Brain microvascular endothelial cell (primary cell): ENCODE results near the gene ZBTB39.

Source experiments
- DNase-seq: peaks from one replicate; pipeline ENCODE4 v3.0.0-alpha.2; 2020
- H3K27ac ChIP-seq: fragments of 250-450 bp; sonication (Bioruptor Pico); 2 replicates; pipeline ENCODE4 v1.5.1; 2020; ENCODE audit warnings: mild to moderate bottlenecking, moderate library complexity
- H3K27me3 ChIP-seq: fragments of 250-450 bp; sonication (Bioruptor Pico); replicated peaks from 2 replicates; pipeline ENCODE4 v1.5.1; 2020; ENCODE audit warnings: mild to moderate bottlenecking
- H3K36me3 ChIP-seq: fragments of 250-450 bp; sonication (Bioruptor Pico); replicated peaks from 2 replicates; pipeline ENCODE4 v1.5.1; 2020; ENCODE audit warnings: mild to moderate bottlenecking
- H3K4me3 ChIP-seq: 2 replicates; pipeline ENCODE4 v1.5.1; 2011; ENCODE audit warnings: low read depth, mild to moderate bottlenecking, control low read depth, low read length, moderate library complexity
- in situ Hi-C: cut with HindIII; loops from 2 replicates; pipeline ENCODE4 v1.10.0; 2017; ENCODE audit warnings: low sequenced_read_pairs, low pct_ligation_motif_present
- TF ChIP-seq, protein P1 (sequence below): IDR thresholded peaks from 2 replicates; pipeline ENCODE4 v1.5.1; 2011; ENCODE audit warnings: low read depth, mild to moderate bottlenecking, moderate library complexity, low read length, control low read depth, inconsistent platforms; ENCODE audit errors: missing control alignments

ZBTB39 gene

DNA sequence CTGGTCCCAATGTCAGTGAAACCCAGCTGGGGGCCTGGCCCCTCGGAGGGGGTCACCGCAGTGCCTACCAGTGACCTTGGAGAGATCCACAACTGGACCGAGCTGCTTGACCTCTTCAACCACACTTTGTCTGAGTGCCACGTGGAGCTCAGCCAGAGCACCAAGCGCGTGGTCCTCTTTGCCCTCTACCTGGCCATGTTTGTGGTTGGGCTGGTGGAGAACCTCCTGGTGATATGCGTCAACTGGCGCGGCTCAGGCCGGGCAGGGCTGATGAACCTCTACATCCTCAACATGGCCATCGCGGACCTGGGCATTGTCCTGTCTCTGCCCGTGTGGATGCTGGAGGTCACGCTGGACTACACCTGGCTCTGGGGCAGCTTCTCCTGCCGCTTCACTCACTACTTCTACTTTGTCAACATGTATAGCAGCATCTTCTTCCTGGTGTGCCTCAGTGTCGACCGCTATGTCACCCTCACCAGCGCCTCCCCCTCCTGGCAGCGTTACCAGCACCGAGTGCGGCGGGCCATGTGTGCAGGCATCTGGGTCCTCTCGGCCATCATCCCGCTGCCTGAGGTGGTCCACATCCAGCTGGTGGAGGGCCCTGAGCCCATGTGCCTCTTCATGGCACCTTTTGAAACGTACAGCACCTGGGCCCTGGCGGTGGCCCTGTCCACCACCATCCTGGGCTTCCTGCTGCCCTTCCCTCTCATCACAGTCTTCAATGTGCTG, 11.0 kb downstream of the ZBTB39 start:
- Histone ChIP-seq H3K27ac (no peak overlapping the region), H3K36me3 (peaks cover 4% of the 10 kb centered on the region), H3K4me3 (no peak overlapping the region), H3K27me3 (no peaks in the 10 kb centered on the region)
- TF ChIP-seq, protein P1, sequence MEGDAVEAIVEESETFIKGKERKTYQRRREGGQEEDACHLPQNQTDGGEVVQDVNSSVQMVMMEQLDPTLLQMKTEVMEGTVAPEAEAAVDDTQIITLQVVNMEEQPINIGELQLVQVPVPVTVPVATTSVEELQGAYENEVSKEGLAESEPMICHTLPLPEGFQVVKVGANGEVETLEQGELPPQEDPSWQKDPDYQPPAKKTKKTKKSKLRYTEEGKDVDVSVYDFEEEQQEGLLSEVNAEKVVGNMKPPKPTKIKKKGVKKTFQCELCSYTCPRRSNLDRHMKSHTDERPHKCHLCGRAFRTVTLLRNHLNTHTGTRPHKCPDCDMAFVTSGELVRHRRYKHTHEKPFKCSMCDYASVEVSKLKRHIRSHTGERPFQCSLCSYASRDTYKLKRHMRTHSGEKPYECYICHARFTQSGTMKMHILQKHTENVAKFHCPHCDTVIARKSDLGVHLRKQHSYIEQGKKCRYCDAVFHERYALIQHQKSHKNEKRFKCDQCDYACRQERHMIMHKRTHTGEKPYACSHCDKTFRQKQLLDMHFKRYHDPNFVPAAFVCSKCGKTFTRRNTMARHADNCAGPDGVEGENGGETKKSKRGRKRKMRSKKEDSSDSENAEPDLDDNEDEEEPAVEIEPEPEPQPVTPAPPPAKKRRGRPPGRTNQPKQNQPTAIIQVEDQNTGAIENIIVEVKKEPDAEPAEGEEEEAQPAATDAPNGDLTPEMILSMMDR: no peak
- no peak for DNase-seq
- in situ Hi-C loops: loop anchor here (25.0 kb wide), 1 partner anchor 233 kb away; the partner anchor contains the start of genes HSD17B6 and PRIM1

DNA sequence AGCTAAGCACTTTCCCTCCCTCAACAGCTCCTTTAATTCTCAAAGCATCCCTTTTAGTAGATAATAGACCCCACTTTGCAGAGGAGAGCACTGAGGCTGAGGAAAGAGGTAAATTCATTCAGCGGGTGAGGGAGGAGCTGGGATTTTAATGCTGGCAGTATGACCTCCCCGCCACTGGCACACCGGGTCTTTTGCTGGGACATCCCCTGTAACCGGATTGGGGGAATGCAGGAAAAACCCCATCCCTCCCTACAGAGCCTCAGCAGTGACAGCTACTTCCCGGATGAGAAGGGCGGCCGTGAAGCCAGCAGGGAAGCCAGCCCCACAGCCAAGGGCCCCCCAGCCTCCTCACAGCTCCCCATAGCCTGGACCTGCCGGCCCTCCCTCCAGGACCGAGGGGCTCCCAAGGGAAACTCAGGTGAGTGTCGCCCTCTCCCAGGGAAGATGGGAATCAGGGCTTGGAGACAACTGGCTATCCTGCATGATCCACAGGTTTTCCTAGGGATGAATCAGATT, 12.1 kb downstream of the ZBTB39 start:
- Histone ChIP-seq H3K4me3 (no peak overlapping the region), H3K27me3 (no peaks in the 10 kb centered on the region), H3K27ac (no peak overlapping the region), H3K36me3 (no peaks in the 10 kb centered on the region)
- in situ Hi-C loops: loop anchor here (25.0 kb wide), 1 partner anchor 232 kb away; the partner anchor contains the start of genes HSD17B6 and PRIM1
- TF ChIP-seq, protein P1: no peak
- DNase-seq: no peak

- no peak for DNase-seq
- TF ChIP-seq, protein P1: no peak
- in situ Hi-C loops: loop anchor here (25.0 kb wide), 1 partner anchor 231 kb away; the partner anchor contains the start of genes HSD17B6 and PRIM1
- Histone ChIP-seq H3K4me3 (no peak overlapping the region), H3K27ac (no peak overlapping the region), H3K36me3 (no peaks in the 10 kb centered on the region), H3K27me3 (no peaks in the 10 kb centered on the region)
These were observed 13.0 kb downstream of the ZBTB39 start for GRCh38 chr12:56993346-56993745.

DNA sequence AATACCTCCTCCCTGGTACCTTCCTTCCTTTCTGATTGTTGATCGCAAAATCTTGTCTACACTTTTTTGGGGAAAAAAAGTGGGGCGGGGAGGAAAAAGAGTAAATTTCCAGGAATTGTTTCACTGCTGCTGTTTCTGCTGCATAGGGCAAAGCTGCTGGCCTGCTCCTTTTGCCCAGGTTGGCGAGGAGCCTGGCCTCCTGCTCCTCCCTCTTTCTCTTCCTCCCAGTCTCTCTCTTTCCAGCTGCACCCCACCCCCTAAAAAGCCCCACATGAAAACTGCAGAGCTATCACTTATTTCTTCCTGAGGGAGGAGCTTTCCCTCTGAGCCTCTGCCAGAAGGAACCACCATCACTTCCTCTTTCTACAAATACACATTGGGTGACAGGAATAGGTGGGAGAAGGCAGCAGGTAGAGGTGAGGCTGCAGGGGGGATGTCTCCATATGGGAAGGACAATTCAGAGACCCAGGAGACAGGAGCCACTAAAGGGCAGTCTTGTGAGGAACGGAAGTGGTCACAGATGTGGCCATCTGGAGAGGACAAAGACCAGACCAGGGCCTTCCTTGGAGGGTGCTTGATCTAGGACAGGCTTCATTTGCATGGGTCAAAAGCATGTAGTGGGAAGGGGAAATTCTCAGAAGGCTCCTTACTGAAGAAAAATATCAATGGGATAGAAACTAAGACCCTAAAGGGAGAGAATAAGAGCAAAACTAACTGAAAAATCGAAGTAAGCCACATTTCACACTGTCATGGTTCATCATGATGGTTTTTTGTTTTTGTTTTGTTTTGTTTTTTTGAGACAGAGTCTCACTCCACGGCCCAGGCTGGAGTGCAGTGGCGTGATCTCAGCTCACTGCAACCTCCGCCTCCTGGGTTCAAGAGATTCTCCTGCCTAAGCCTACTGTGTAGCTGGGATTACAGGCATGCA, 14.8 kb downstream of the ZBTB39 start:
- H3K36me3 ChIP-seq: no peaks in the 10 kb centered on the region
- H3K4me3 ChIP-seq: no peak overlapping the region
- no peak overlapping the region for H3K27ac ChIP-seq
- in situ Hi-C loops: loop anchor here (25.0 kb wide), 1 partner anchor 229 kb away; the partner anchor contains the start of genes HSD17B6 and PRIM1
- no peaks in the 10 kb centered on the region for H3K27me3 ChIP-seq
- DNase-seq: no peak
- TF ChIP-seq, protein P1: no peak

DNA sequence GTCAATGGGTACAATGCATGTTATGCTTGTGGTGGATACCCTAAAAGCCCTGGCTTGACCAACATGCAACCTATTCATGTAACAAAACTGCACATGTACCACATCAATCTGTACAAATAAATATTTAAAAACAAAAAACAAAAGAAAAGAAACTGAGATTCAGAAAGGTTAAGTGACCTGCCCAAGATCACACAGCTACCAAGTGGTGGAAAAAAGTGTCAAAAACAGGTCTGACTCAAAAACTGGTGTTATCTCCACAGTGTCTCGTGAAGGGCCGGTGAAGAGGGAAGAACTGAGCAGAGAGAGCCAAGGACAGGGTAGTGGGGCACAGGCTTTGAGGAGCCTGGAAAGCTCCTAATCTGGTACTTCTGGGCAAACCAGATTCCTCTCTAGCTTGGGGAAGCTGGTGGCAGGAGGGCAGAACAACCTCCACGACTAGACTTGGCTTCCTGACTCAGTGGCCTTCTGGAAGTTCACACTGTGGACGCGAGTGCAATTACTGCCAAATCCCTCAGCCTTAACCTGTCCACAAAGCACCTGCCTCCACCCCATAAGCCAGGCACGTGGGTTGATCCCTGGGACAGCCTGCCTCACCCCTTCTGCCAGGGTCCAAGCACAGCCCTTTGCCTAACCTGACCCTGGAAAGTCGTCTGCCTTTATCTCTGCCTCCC, 15.6 kb downstream of the ZBTB39 start:
- in situ Hi-C loops: loop anchor here (25.0 kb wide), 1 partner anchor 228 kb away; the partner anchor contains the start of genes HSD17B6 and PRIM1
- no peaks in the 10 kb centered on the region for H3K27me3 ChIP-seq
- TF ChIP-seq, protein P1: no peak
- no peak for DNase-seq
- H3K4me3 ChIP-seq: no peak overlapping the region
- no peaks in the 10 kb centered on the region for H3K36me3 ChIP-seq
- H3K27ac ChIP-seq: no peak overlapping the region
